HCT116 (cell line): ENCODE data around the gene BCO2.

Source experiments
- CTCF ChIP-seq, 3 experiments: fragments of 200-600 bp in 1 of 3; sonication (generic) in 1 of 3; IDR thresholded peaks in 2 of 3; conservative IDR thresholded peaks in 1 of 3; 2 replicates each; pipeline ENCODE4 v1.5.1; 2012 to 2017; ENCODE audit warnings: low read depth in 2 of 3, low read length in 2 of 3, antibody characterized with exemption in 1 of 3, borderline replicate concordance in 1 of 3, control low read depth in 1 of 3, mild to moderate bottlenecking in 1 of 3, mixed read lengths in 1 of 3, mixed run types in 1 of 3, moderate library complexity in 1 of 3; ENCODE audit not compliant: insufficient read depth in 1 of 3
- EZH2 ChIP-seq: fragments of 200-600 bp; sonication (generic); IDR thresholded peaks from 2 replicates; pipeline ENCODE4 v1.6.1; 2017; ENCODE audit warnings: antibody characterized with exemption, mixed run types
- EZH2phosphoT487 ChIP-seq: fragments of 200-600 bp; IDR thresholded peaks from 2 replicates; pipeline ENCODE4 v1.6.1; 2018; ENCODE audit warnings: antibody characterized with exemption, borderline replicate concordance
- JUND ChIP-seq: IDR thresholded peaks from 2 replicates; pipeline ENCODE4 v1.6.1; 2012
- POLR2A ChIP-seq: IDR thresholded peaks from 2 replicates; pipeline ENCODE4 v1.7.0; 2011; ENCODE audit warnings: borderline replicate concordance; ENCODE audit not compliant: insufficient read depth, insufficient read length; ENCODE audit errors: extremely low read depth
- POLR2AphosphoS5 ChIP-seq: IDR thresholded peaks from 2 replicates; pipeline ENCODE4 v1.6.1; 2011; ENCODE audit warnings: mild to moderate bottlenecking, low read depth, low read length, moderate library complexity
- RAD21 ChIP-seq: IDR thresholded peaks from 2 replicates; pipeline ENCODE4 v1.6.1; 2012; ENCODE audit warnings: low read depth, mild to moderate bottlenecking
- SP1 ChIP-seq: IDR thresholded peaks from 2 replicates; pipeline ENCODE4 v1.6.1; 2012; ENCODE audit warnings: low read depth

GRCh38 chr11:112156956-112157766, 18.2 kb upstream of the BCO2 start:
- TF ChIP-seq CTCF (IDR thresholded peaks at IDR 0.05 in 2 of 3, conservative IDR thresholded peaks at IDR 0.05 in 1 of 3; ENCODE audit: borderline replicate concordance in 1 of 3, insufficient read depth in 1 of 3, low read depth in 2 of 3, low read length in 2 of 3) (no peak), EZH2 (no peak), RAD21 (peak; percentile 31; the same call in 1 of the 2 replicates), EZH2phosphoT487 (no peak), POLR2A (no peak), SP1 (peak; percentile 98), JUND (peak; percentile 99), POLR2AphosphoS5 (peak; percentile 61; the same call in 1 of the 2 replicates)
